ENCODE measurements around the gene WSCD2.

The WSCD2 gene

GRCh38 chr12:108191086-108191485 lies 62.0 kb downstream of the WSCD2 start:
- TF ChIP-seq, protein P1, sequence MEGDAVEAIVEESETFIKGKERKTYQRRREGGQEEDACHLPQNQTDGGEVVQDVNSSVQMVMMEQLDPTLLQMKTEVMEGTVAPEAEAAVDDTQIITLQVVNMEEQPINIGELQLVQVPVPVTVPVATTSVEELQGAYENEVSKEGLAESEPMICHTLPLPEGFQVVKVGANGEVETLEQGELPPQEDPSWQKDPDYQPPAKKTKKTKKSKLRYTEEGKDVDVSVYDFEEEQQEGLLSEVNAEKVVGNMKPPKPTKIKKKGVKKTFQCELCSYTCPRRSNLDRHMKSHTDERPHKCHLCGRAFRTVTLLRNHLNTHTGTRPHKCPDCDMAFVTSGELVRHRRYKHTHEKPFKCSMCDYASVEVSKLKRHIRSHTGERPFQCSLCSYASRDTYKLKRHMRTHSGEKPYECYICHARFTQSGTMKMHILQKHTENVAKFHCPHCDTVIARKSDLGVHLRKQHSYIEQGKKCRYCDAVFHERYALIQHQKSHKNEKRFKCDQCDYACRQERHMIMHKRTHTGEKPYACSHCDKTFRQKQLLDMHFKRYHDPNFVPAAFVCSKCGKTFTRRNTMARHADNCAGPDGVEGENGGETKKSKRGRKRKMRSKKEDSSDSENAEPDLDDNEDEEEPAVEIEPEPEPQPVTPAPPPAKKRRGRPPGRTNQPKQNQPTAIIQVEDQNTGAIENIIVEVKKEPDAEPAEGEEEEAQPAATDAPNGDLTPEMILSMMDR (IDR thresholded peaks at IDR 0.05) = no peak

DNA sequence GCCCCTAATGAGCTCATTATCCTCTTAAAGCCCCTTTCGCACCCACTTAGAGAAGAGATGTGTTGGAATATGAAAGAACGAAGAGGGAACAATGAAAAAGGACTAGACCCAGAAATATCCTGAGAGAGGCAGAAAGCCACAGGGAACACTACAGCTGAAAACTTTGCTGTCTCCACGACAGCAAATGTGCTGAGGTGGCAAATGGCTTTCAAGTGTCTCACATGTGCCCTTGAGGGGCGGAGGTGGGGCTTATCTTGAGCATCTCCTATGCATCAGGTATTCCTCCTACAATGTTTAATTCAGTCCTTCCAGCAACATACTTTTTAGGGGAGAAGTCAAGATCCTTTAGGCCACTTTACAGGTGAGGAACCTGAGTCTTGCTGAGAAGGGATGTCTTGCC lies 62.9 kb downstream of the WSCD2 start:
- TF ChIP-seq, protein P1 (IDR thresholded peaks at IDR 0.05) = no peak

GRCh38 chr12:108193493-108193892 lies 64.4 kb downstream of the WSCD2 start:
- TF ChIP-seq, protein P1 (IDR thresholded peaks at IDR 0.05) = no peak

GRCh38 chr12:108193917-108194316 lies 64.8 kb downstream of the WSCD2 start:
- TF ChIP-seq, protein P1 (IDR thresholded peaks at IDR 0.05) = peak; percentile 77

DNA sequence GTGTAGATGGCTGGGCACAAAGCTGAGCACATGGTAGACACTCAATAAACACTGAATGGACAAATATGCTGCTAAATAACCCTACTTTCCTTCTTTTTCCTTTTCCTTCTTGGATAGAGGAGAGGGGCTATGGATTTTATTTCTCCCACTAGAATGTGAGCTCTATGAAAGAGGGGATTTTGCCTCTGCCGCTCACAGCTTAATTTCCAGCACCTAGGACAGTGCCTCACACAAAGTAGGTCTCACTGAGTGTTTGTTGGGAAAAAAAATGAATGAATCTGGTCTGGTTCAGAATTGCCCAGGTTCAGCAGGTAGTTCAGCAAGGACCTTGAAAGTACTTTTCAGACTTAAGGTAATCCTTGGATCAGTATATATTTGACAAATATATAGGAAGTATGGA lies 65.5 kb downstream of the WSCD2 start:
- TF ChIP-seq, protein P1 (IDR thresholded peaks at IDR 0.05) = no peak

DNA sequence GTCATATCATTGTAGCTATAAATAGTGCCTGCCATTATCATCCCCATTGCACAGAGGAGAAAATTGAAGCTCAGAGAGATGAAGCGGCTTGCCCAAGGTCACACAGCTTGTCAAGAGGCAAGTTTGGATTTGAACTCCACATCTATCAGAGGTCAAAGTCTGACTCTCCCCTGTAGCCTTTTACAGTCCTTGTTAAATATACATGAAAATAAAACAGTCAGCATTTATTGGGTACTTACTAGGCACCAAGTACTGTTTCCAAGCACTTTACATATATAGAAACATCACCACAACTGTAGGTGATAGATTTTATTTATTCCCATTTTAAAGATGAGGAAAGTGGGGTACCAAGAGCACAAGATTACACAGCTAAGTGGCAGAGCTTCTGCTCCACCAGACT lies 67.2 kb downstream of the WSCD2 start:
- TF ChIP-seq, protein P1 (IDR thresholded peaks at IDR 0.05) = no peak

DNA sequence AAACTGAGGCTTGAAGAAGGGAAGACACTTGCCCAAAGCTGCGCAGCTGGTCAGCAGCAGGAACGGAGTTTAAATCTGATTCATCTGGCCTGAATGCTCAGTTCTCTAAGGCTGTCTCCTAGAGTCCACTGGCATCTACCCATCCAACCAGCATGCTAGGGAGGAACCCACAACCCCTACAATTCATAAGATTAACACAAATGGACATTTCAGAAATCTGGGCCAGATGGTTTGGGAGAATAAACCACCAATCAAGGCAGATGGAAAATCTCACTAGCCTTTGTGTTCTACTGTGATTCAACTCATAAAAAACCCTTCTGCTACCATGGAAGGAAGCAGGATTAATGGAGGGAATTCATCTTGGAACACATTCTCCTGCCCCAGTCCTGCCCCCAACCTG lies 67.8 kb downstream of the WSCD2 start:
- TF ChIP-seq, protein P1 (IDR thresholded peaks at IDR 0.05) = no peak

- TF ChIP-seq, protein P1 (IDR thresholded peaks at IDR 0.05) = no peak
These were observed 69.0 kb downstream of the WSCD2 start for GRCh38 chr12:108198043-108198442.
